K562 (cell line): ENCODE results near the gene LRRC27. TPM values are rescaled to one million over a fixed set of nuclear protein-coding genes. Genes with fewer than 3 reads are reported as not detected.

Source experiments
- ATAC-seq: fragments of 200-7000 bp; cut with Tn5 transposase; 3 replicates; pipeline ENCODE4 v1.9.1; 2020; ENCODE audit warnings: moderate library complexity
- BruUV-seq: library from RNA; stranded (reverse); fragments of 400-500 nt; replicated peaks from 2 replicates; lab custom pipeline; 2021; lab: Mats Ljungman, UMichigan
- CTCF ChIA-PET: fragments of 300-600 bp; formaldehyde crosslinking; extraction: SDS; loops from one replicate; lab custom pipeline; 2021; ENCODE audit warnings: low intra/inter-chr PET ratio; lab: Yijun Ruan, JAX
- POLR2A ChIA-PET: fragments of 300-600, 350-650 bp; sonication (Branson Sonifier 250); formaldehyde crosslinking; extraction: SDS; loops from one replicate; lab custom pipeline; 2021; ENCODE audit warnings: antibody characterized with exemption, inconsistent platforms; lab: Yijun Ruan, JAX
- DNase-seq, 4 experiments: peaks; one replicate each; pipeline versions ENCODE4 v3.0.0 to v3.0.0-alpha.2; 2011 to 2018; ENCODE audit warnings: low spot score in 3 of 4, mixed read lengths in 3 of 4; ENCODE audit errors: extremely low read depth in 1 of 4
- FAIRE-seq: peaks from 2 replicates; lab custom pipeline; 2011; peaks lifted over from hg19 to GRCh38; lab: Jason Lieb, UNC
- H2AFZ ChIP-seq: 2 replicates; pipeline ENCODE4 v1.6.0; 2011; ENCODE audit warnings: low read depth, low read length, control low read depth, inconsistent platforms
- H3K27ac ChIP-seq: fragments of 200-600 bp; 3 replicates; pipeline ENCODE4 v1.8.0; 2011; ENCODE audit warnings: low read depth, mild to moderate bottlenecking, control low read depth, inconsistent platforms, low read length, moderate library complexity, mixed read lengths; ENCODE audit errors: extremely low read depth
- H3K27me3 ChIP-seq, 2 experiments: fragments of 300-600 bp in 1 of 2; 2 replicates in 1 of 2; 3 replicates in 1 of 2; pipeline versions ENCODE4 v1.6.0 to v1.8.0; 2011; ENCODE audit warnings: inconsistent platforms in 2 of 2, low read length in 2 of 2, mild to moderate bottlenecking in 1 of 2, mixed read lengths in 1 of 2, moderate library complexity in 1 of 2; ENCODE audit not compliant: control insufficient read depth in 2 of 2, insufficient read depth in 2 of 2
- H3K36me3 ChIP-seq: fragments of 300-600 bp; 3 replicates; pipeline ENCODE4 v1.8.0; 2011; ENCODE audit warnings: mild to moderate bottlenecking, low read length, inconsistent platforms; ENCODE audit not compliant: control insufficient read depth, insufficient read depth
- H3K4me1 ChIP-seq, 2 experiments: fragments of 200-600 bp in 1 of 2; replicated peaks in 1 of 2; 2 replicates in 1 of 2; 3 replicates in 1 of 2; pipeline versions ENCODE4 v1.5.1 to v1.8.0; 2011; ENCODE audit warnings: inconsistent platforms in 2 of 2, low read length in 2 of 2, mild to moderate bottlenecking in 1 of 2, mixed read lengths in 1 of 2, moderate library complexity in 1 of 2; ENCODE audit not compliant: control insufficient read depth in 2 of 2, insufficient read depth in 2 of 2
- H3K4me2 ChIP-seq: 2 replicates; pipeline ENCODE4 v1.6.1; 2011; ENCODE audit warnings: low read length, control low read depth, inconsistent platforms, mixed read lengths; ENCODE audit not compliant: insufficient read depth
- H3K4me3 ChIP-seq: fragments of 200-600 bp; sonication (generic), shearing (Covaris generic); 2 replicates; pipeline ENCODE4 v1.5.1; 2016; ENCODE audit warnings: control low read depth, inconsistent platforms
- H3K79me2 ChIP-seq: fragments of 200-600 bp; 3 replicates; pipeline ENCODE4 v1.8.0; 2011; ENCODE audit warnings: low read length, inconsistent platforms; ENCODE audit not compliant: control insufficient read depth, insufficient read depth
- H3K9ac ChIP-seq, 2 experiments: 2 replicates each; pipeline versions ENCODE4 v1.6.0 to v1.6.1; 2011; ENCODE audit warnings: low read depth in 2 of 2, low read length in 2 of 2, control low read depth in 1 of 2, inconsistent platforms in 1 of 2, mild to moderate bottlenecking in 1 of 2, mixed read lengths in 1 of 2; ENCODE audit not compliant: insufficient read depth in 1 of 2
- H3K9me1 ChIP-seq: one replicate; pipeline ENCODE4 v1.6.0; 2011; ENCODE audit warnings: inconsistent platforms, mild to moderate bottlenecking, low read length, moderate library complexity; ENCODE audit not compliant: control insufficient read depth, insufficient read depth
- H3K9me3 ChIP-seq: replicated peaks from 2 replicates; pipeline ENCODE4 v1.5.1; 2011; ENCODE audit warnings: low read depth, low read length, inconsistent platforms; ENCODE audit not compliant: control insufficient read depth, insufficient read depth
- H4K20me1 ChIP-seq: replicated peaks from 2 replicates; pipeline ENCODE4 v1.6.1; 2011; ENCODE audit warnings: low read length, inconsistent platforms, mixed read lengths; ENCODE audit not compliant: control insufficient read depth, insufficient read depth
- GATAD2A ChIP-seq: fragments of 450-650 bp; IDR thresholded peaks from 2 replicates; pipeline ENCODE4 v1.6.1; 2017
- MEF2D ChIP-seq: conservative IDR thresholded peaks from 2 replicates; pipeline ENCODE4 v1.6.1; 2016; ENCODE audit warnings: low read depth, missing genetic modification characterization, missing compliant biosample characterization
- PHB2 ChIP-seq: fragments of 450-650 bp; IDR thresholded peaks from 2 replicates; pipeline ENCODE4 v1.6.1; 2017; ENCODE audit warnings: low read depth
- PHTF2 ChIP-seq: fragments of 250-450 bp; sonication (Bioruptor Pico); IDR thresholded peaks from 2 replicates; pipeline ENCODE4 v1.5.0; 2021; ENCODE audit warnings: mild to moderate bottlenecking
- RBM15 ChIP-seq: fragments of 200-400 bp; formaldehyde crosslinking; IDR thresholded peaks from 2 replicates; pipeline ENCODE4 v1.6.1; 2018; ENCODE audit warnings: mild to moderate bottlenecking, low read length, moderate library complexity; ENCODE audit not compliant: insufficient read depth
- RNF219 ChIP-seq: fragments of 250-450 bp; sonication (Bioruptor Pico); IDR thresholded peaks from 2 replicates; pipeline ENCODE4 v1.5.0; 2022; ENCODE audit warnings: mild to moderate bottlenecking
- TCF7 ChIP-seq: sonication (generic); IDR thresholded peaks from 2 replicates; pipeline ENCODE4 v1.6.1; 2016; ENCODE audit warnings: antibody characterized with exemption, borderline replicate concordance
- TSC22D4 ChIP-seq: fragments of 450-650 bp; IDR thresholded peaks from 2 replicates; pipeline ENCODE4 v1.6.1; 2016; ENCODE audit warnings: missing genetic modification characterization, missing biosample characterization, control low read depth
- ZNF140 ChIP-seq: fragments of 250-450 bp; sonication (Bioruptor Pico); IDR thresholded peaks from 2 replicates; pipeline ENCODE4 v1.8.0; 2021; ENCODE audit warnings: moderate library complexity, mild to moderate bottlenecking, inconsistent platforms
- ZNF282 ChIP-seq: sonication (generic); formaldehyde crosslinking; IDR thresholded peaks from 2 replicates; pipeline ENCODE4 v1.8.1; 2023; ENCODE audit warnings: missing genetic modification reagents
- ZNF699 ChIP-seq: fragments of 250-450 bp; sonication (Bioruptor Pico); IDR thresholded peaks from 2 replicates; pipeline ENCODE4 v1.8.0; 2021; ENCODE audit warnings: mild to moderate bottlenecking, moderate library complexity; ENCODE audit not compliant: insufficient replicate concordance
- WGBS: fragments of 100-300 bp; shearing (Covaris generic); methylation state at CpG from one replicate; pipeline ENCODE4 v1.1.6; 2016; ENCODE audit warnings: low coverage, mixed read lengths; ENCODE audit not compliant: insufficient coverage; ENCODE audit errors: missing lambda C conversion rate; 5-methylcytosine and 5-hydroxymethylcytosine counted together
- in situ Hi-C: fragments of 300-500 bp; cut with MboI; formaldehyde crosslinking; loops from 4 replicates; pipeline ENCODE4 v1.15.0; 2018; ENCODE audit warnings: inconsistent platforms, mixed read lengths
- intact Hi-C: fragments of 100-400 bp; cut with micrococcal nuclease; formaldehyde crosslinking; loops from 2 replicates; pipeline ENCODE4 v1.14.2; 2022
- polyA plus RNA-seq, 8 experiments: library from polyadenylated mRNA; depleted of rRNA in 4 of 8; stranded (reverse) in 5 of 8; unstranded in 3 of 8; fragments of >200 nt; fragmentation: Nextera tagmentation in 2 of 8; fragmentation: Illumina TruSeq in 1 of 8; extraction: Ambion mirVana in 2 of 8; extraction: Trizol in 1 of 8; gene quantifications; 2 replicates each; pipeline versions ENCODE4 v1.2.1 to v1.2.3, GENCODE V29; 2011 to 2014; ENCODE audit warnings: inconsistent platforms in 1 of 8, missing spikeins in 1 of 8
- total RNA-seq, 7 experiments: library from RNA; depleted of rRNA in 6 of 7; stranded (reverse); fragments of >200 nt in 6 of 7; fragmentation: Illumina TruSeq in 2 of 7; extraction: Trizol in 2 of 7; gene quantifications; 2 replicates each; pipeline versions ENCODE4 v1.2.1 to v1.2.3, GENCODE V29; 2011 to 2021; ENCODE audit warnings: low replicate concordance in 1 of 7
- TF ChIP-seq, protein P1 (sequence below): fragments of 250-450 bp; sonication (Bioruptor Pico); IDR thresholded peaks from 2 replicates; pipeline ENCODE4 v1.8.0; 2022; ENCODE audit warnings: inconsistent platforms, mild to moderate bottlenecking, moderate library complexity, borderline replicate concordance

LRRC27 gene
- total and polyA plus RNA-seq, 9 of the 15 experiments (the other 6 are each of a cell fraction or from before 2014, with no cell fraction given) = 0.10 to 2.7 (median 1.4) TPM

DNA sequence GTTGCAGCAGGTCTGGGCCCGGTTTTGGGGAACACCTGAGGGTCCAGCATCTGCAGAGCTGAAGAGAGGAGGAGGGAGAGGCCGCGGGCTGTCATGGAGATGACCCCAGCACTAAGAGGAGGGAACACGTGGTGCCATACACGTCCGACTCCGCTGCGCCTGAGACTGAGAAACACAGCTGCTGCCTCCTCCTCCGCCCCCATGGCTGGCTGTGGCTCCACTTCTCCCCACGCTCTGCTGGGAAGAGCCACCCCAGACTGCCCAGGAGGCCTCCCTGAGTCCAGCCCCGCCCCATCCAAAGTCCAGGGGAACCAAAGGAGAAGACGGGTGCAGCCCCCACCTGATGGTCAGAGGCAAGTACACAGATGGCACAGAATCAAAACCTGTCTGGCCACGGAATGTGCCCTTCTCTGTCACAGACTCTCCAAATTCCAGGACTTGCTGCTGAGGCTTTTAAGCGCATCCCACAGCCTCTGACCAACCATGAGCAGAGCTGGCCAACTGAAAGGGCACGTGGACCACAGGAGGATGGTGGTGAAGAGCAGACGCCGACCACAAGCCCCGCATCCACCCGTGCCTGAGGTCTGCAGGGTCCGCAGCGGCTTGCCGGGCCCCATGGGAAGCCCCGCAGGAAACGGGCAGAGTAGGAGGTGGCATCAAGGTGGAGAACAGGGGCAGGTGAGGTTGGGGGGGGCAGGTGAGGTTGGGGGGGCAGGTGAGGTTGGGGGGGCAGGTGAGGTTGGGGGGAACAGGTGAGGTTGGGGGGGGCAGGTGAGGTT is 48.2 kb upstream of the LRRC27 start:
- H3K27me3 ChIP-seq = peaks cover 2 to 39% of the 10 kb centered on the region in 2 experiments; a peak in 3 of 5 replicates
- no peak for DNase-seq
- H3K4me1 ChIP-seq = peaks cover 6 to 31% of the 10 kb centered on the region in 2 experiments; a peak in 3 of 5 replicates
- no TSS peak for BruUV-seq
- no peak for ATAC-seq
- H3K9me1 ChIP-seq = no peaks in the 10 kb centered on the region
- no peak overlapping the region for H3K9ac ChIP-seq
- in situ Hi-C loops = no loop called here
- H3K4me3 ChIP-seq = no peak overlapping the region
- ChIA-PET POLR2A (no interaction called here), CTCF (no interaction called here)
- no peaks in the 10 kb centered on the region for H3K9me3 ChIP-seq
- no peaks in the 10 kb centered on the region for H3K79me2 ChIP-seq
- no peak for FAIRE-seq
- no peak overlapping the region for H2AFZ ChIP-seq
- H3K27ac ChIP-seq = no peak overlapping the region
- H3K4me2 ChIP-seq = no peak overlapping the region
- WGBS = 16% methylated on average over 17 of the region's 24 CpGs
- intact Hi-C loops = no loop called here
- no peaks in the 10 kb centered on the region for H3K36me3 ChIP-seq
- H4K20me1 ChIP-seq = no peaks in the 10 kb centered on the region
- TF ChIP-seq PHTF2 (CRISPR knock-in tag) (no peak), MEF2D (tag) (no peak)

GRCh38 chr10:132289439-132289838 is 42.6 kb upstream of the LRRC27 start:
- Histone ChIP-seq H4K20me1 (peaks cover 8% of the 10 kb centered on the region; the same call in 1 of the 2 replicates), H3K9ac (no peak overlapping the region), H3K4me1 (peaks cover 0 to 7% of the 10 kb centered on the region in 2 experiments; a peak in 1 of 5 replicates), H3K79me2 (no peaks in the 10 kb centered on the region), H3K4me2 (no peak overlapping the region), H3K4me3 (no peak overlapping the region), H3K9me3 (no peaks in the 10 kb centered on the region), H3K9me1 (no peaks in the 10 kb centered on the region), H3K27me3 (peaks cover 0 to 23% of the 10 kb centered on the region in 2 experiments; a peak in 2 of 5 replicates), H2AFZ (no peak overlapping the region), H3K27ac (no peak overlapping the region), H3K36me3 (no peaks in the 10 kb centered on the region)
- FAIRE-seq (no peak), ATAC-seq (no peak), DNase-seq (no peak)
- CTCF ChIA-PET = no interaction called here
- in situ Hi-C loops (no loop called here), intact Hi-C loops (no loop called here)
- 0% methylated on average over 1 of the region's 2 CpGs for WGBS
- BruUV-seq = no TSS peak
- POLR2A ChIA-PET = no interaction called here
- TF ChIP-seq, protein P1, sequence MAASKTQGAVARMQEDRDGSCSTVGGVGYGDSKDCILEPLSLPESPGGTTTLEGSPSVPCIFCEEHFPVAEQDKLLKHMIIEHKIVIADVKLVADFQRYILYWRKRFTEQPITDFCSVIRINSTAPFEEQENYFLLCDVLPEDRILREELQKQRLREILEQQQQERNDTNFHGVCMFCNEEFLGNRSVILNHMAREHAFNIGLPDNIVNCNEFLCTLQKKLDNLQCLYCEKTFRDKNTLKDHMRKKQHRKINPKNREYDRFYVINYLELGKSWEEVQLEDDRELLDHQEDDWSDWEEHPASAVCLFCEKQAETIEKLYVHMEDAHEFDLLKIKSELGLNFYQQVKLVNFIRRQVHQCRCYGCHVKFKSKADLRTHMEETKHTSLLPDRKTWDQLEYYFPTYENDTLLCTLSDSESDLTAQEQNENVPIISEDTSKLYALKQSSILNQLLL (CRISPR knock-in tag) = no peak
- no peak for TF ChIP-seq RBM15
- TF ChIP-seq ZNF282 (CRISPR knock-in tag) = no peak
- no peak for TF ChIP-seq GATAD2A
- no peak for TF ChIP-seq TSC22D4 (tag)
- no peak for TF ChIP-seq ZNF699 (CRISPR knock-in tag)
- TF ChIP-seq ZNF140 (CRISPR knock-in tag) = no peak
- no peak for TF ChIP-seq PHB2
- TF ChIP-seq TCF7 = no peak
- TF ChIP-seq RNF219 (CRISPR knock-in tag) = no peak
